PC-9 (cell line): ENCODE measurements around the gene VWA3A. TPM values are rescaled to one million over a fixed set of nuclear protein-coding genes. Genes with fewer than 3 reads are reported as not detected.
A peak's percentile ranks its signal among the peaks of the same experiment; 100 is the strongest.

Experiments
- BruUV-seq: library from RNA; stranded (reverse); fragments of 400-500 nt; replicated peaks from 2 replicates; lab custom pipeline; 2021; lab: Mats Ljungman, UMichigan
- CTCF ChIA-PET: fragments of 300-600 bp; sonication (Branson Sonifier 250); formaldehyde crosslinking; loops from one replicate; lab custom pipeline; 2022; ENCODE audit warnings: antibody characterized with exemption; lab: Charles Lee
- POLR2A ChIA-PET: fragments of 300-600 bp; sonication (Branson Sonifier 250); formaldehyde crosslinking; loops from one replicate; lab custom pipeline; 2022; ENCODE audit warnings: antibody characterized with exemption; ENCODE audit not compliant: unreplicated experiment; lab: Charles Lee
- DNase-seq, 2 experiments: peaks; one replicate each; pipeline versions ENCODE4 v3.0.0 to v3.0.0-alpha.2; 2015 to 2022; ENCODE audit warnings: mixed read lengths in 1 of 2
- H2AFZ ChIP-seq: fragments of 200-600 bp; sonication (generic); 2 replicates; pipeline ENCODE4 v1.8.1; 2017; ENCODE audit warnings: antibody characterized with exemption
- H3F3A ChIP-seq: fragments of 200-600 bp; sonication (generic); 2 replicates; pipeline ENCODE4 v1.8.1; 2017; ENCODE audit warnings: antibody characterized with exemption, mild to moderate bottlenecking, low read depth; ENCODE audit not compliant: insufficient read depth
- H3K27ac ChIP-seq: fragments of 200-600 bp; sonication (generic); 2 replicates; pipeline ENCODE4 v1.6.1; 2016; ENCODE audit warnings: mixed run types
- H3K27me3 ChIP-seq: fragments of 200-600 bp; sonication (generic); 2 replicates; pipeline ENCODE4 v1.6.1; 2016; ENCODE audit warnings: low read depth, mixed run types; ENCODE audit not compliant: insufficient read depth
- H3K36me3 ChIP-seq: fragments of 200-600 bp; sonication (generic); 2 replicates; pipeline ENCODE4 v1.6.1; 2016; ENCODE audit warnings: low read depth, mixed run types
- H3K4me1 ChIP-seq: fragments of 200-600 bp; sonication (generic); replicated peaks from 2 replicates; pipeline ENCODE4 v1.6.1; 2016; ENCODE audit warnings: mixed run types; ENCODE audit not compliant: insufficient read depth
- H3K4me2 ChIP-seq: fragments of 200-600 bp; sonication (generic); 2 replicates; pipeline ENCODE4 v1.6.1; 2017; ENCODE audit warnings: mixed run types
- H3K4me3 ChIP-seq: fragments of 200-600 bp; sonication (generic); 2 replicates; pipeline ENCODE4 v1.6.1; 2016; ENCODE audit warnings: mixed run types
- H3K79me2 ChIP-seq: fragments of 200-600 bp; sonication (generic); 2 replicates; pipeline ENCODE4 v1.6.1; 2017; ENCODE audit warnings: low read depth, mixed run types
- H3K9me2 ChIP-seq: fragments of 200-600 bp; sonication (generic); 2 replicates; pipeline ENCODE4 v1.8.1; 2017; ENCODE audit warnings: mild to moderate bottlenecking; ENCODE audit not compliant: insufficient read depth
- H3K9me3 ChIP-seq: fragments of 200-600 bp; sonication (generic); 2 replicates; pipeline ENCODE4 v1.8.1; 2016; ENCODE audit warnings: low read depth; ENCODE audit not compliant: insufficient read depth
- H4K20me1 ChIP-seq: fragments of 200-600 bp; sonication (generic); 2 replicates; pipeline ENCODE4 v1.8.1; 2017; ENCODE audit not compliant: insufficient read depth
- EZH2 ChIP-seq: fragments of 200-600 bp; sonication (generic); IDR thresholded peaks from 2 replicates; pipeline ENCODE4 v1.8.0; 2017; ENCODE audit warnings: antibody characterized with exemption, low read depth
- intact Hi-C: fragments of 100-400 bp; cut with micrococcal nuclease; formaldehyde crosslinking; loops from one replicate; pipeline ENCODE4 v1.10.0; 2022; ENCODE audit not compliant: unreplicated experiment
- total RNA-seq: library from RNA; stranded (reverse); gene quantifications from 2 replicates; pipeline ENCODE4 v1.2.3, GENCODE V29; 2021
- TF ChIP-seq, protein P1 (sequence below): fragments of 200-600 bp; sonication (generic); conservative IDR thresholded peaks from 2 replicates; pipeline ENCODE4 v1.6.1; 2017; ENCODE audit warnings: mixed run types, antibody characterized with exemption, mild to moderate bottlenecking, moderate library complexity

Gene VWA3A
- total RNA-seq, 1 experiment from 2014 or later, result 0.83 TPM

GRCh38 chr16:22206013-22206841 is 113.9 kb downstream of the VWA3A start, which contains the start of gene EEF2K:
Gene EEF2K, plus strand, starts transcription at chr16:22206278. Its CDS starts 19,452 bp downstream, at chr16:22225730.
- ChIA-PET CTCF (interaction anchor here (0.6 to 1.2 kb wide), 4 partner anchors 10 to 94 kb away, joined by 3 to 6 read pairs (median 4); no protein-coding TSS in a partner anchor), POLR2A (interaction anchor here (0.6 to 0.7 kb wide), 2 partner anchors 163 to 197 kb away, joined by 3 to 4 read pairs; no protein-coding TSS in a partner anchor)
- intact Hi-C loops, result loop anchor here (1.0 kb wide), 4 partner anchors 11 to 91 kb away; partner anchors contain the start of gene POLR3E
- TF ChIP-seq, protein P1, sequence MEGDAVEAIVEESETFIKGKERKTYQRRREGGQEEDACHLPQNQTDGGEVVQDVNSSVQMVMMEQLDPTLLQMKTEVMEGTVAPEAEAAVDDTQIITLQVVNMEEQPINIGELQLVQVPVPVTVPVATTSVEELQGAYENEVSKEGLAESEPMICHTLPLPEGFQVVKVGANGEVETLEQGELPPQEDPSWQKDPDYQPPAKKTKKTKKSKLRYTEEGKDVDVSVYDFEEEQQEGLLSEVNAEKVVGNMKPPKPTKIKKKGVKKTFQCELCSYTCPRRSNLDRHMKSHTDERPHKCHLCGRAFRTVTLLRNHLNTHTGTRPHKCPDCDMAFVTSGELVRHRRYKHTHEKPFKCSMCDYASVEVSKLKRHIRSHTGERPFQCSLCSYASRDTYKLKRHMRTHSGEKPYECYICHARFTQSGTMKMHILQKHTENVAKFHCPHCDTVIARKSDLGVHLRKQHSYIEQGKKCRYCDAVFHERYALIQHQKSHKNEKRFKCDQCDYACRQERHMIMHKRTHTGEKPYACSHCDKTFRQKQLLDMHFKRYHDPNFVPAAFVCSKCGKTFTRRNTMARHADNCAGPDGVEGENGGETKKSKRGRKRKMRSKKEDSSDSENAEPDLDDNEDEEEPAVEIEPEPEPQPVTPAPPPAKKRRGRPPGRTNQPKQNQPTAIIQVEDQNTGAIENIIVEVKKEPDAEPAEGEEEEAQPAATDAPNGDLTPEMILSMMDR, result peak; percentile 68
- TF ChIP-seq EZH2, result no peak
- Histone ChIP-seq H3K4me3 (peak within 1 kb of the TSS; percentile 74), H3K9me3 (no peaks in the 10 kb centered on the region), H3K79me2 (peaks cover 43% of the 10 kb centered on the region), H2AFZ (peak within 1 kb of the TSS; percentile 93), H4K20me1 (peaks cover 11% of the 10 kb centered on the region; the same call in 1 of the 2 replicates), H3K27ac (peak within 1 kb of the TSS; percentile 73), H3F3A (peaks cover 23% of the 10 kb centered on the region; the same call in 1 of the 2 replicates), H3K27me3 (no peaks in the 10 kb centered on the region), H3K9me2 (no peaks in the 10 kb centered on the region), H3K4me1 (peaks cover 25% of the 10 kb centered on the region), H3K36me3 (no peaks in the 10 kb centered on the region), H3K4me2 (peak within 1 kb of the TSS; percentile 89)
- BruUV-seq, result no TSS peak
- peak; percentile 88 to 97 for DNase-seq

Other genes starting within 250 kb of the VWA3A start
- 343 and 399 TPM in 2 replicates for gene NPIPB4, start 234.8 kb upstream of the VWA3A start, total RNA-seq
- 195 and 299 TPM in 2 replicates for gene UQCRC2, start 139.2 kb upstream of the VWA3A start, total RNA-seq
- gene PDZD9, start 91.4 kb upstream of the VWA3A start, total RNA-seq, result not detected in 2 replicates
- 20.1 and 24.2 TPM in 2 replicates for gene MOSMO, start 84.4 kb upstream of the VWA3A start, total RNA-seq
- gene SDR42E2, start 70.0 kb downstream of the VWA3A start, total RNA-seq, result not detected in 2 replicates
- 29.8 and 34.7 TPM in 2 replicates for gene EEF2K, start 113.7 kb downstream of the VWA3A start, total RNA-seq
- 65.2 and 70.9 TPM in 2 replicates for gene POLR3E, start 204.9 kb downstream of the VWA3A start, total RNA-seq